Loucy (cell line): ENCODE measurements around the gene RMI2.

Experiments
- H2AFZ ChIP-seq: fragments of 200-600 bp; sonication (generic); 2 replicates; pipeline ENCODE4 v1.6.0; 2016; ENCODE audit warnings: antibody characterized with exemption, mild to moderate bottlenecking, low read length, moderate library complexity
- H3F3A ChIP-seq: fragments of 200-600 bp; 2 replicates; pipeline ENCODE4 v1.6.0; 2016; ENCODE audit warnings: antibody characterized with exemption, low read depth, mild to moderate bottlenecking
- H3K27me3 ChIP-seq: fragments of 200-600 bp; sonication (generic); 2 replicates; pipeline ENCODE4 v1.6.1; 2014; ENCODE audit warnings: low read length, mild to moderate bottlenecking; ENCODE audit not compliant: insufficient read depth, poor library complexity, severe bottlenecking
- H3K36me3 ChIP-seq: fragments of 200-600 bp; sonication (generic); 2 replicates; pipeline ENCODE4 v1.6.1; 2016; ENCODE audit warnings: low read length; ENCODE audit not compliant: insufficient read depth
- H3K4me1 ChIP-seq: fragments of 200-600 bp; sonication (generic); 2 replicates; pipeline ENCODE4 v1.5.1; 2014; ENCODE audit warnings: low read length, mild to moderate bottlenecking; ENCODE audit not compliant: insufficient read depth, poor library complexity, severe bottlenecking
- H3K4me2 ChIP-seq: fragments of 200-600 bp; sonication (generic); 2 replicates; pipeline ENCODE4 v1.6.0; 2014; ENCODE audit warnings: antibody characterized with exemption, low read length, low read depth, mild to moderate bottlenecking; ENCODE audit not compliant: poor library complexity, severe bottlenecking
- H3K4me3 ChIP-seq: fragments of 200-600 bp; sonication (generic); 2 replicates; pipeline ENCODE4 v1.5.1; 2014; ENCODE audit warnings: low read length, mild to moderate bottlenecking, mixed read lengths; ENCODE audit not compliant: poor library complexity, severe bottlenecking
- H3K79me2 ChIP-seq: fragments of 200-600 bp; sonication (generic); 2 replicates; pipeline ENCODE4 v1.6.1; 2014; ENCODE audit warnings: low read length; ENCODE audit not compliant: insufficient read depth
- H3K9ac ChIP-seq: fragments of 200-600 bp; sonication (generic); 2 replicates; pipeline ENCODE4 v1.6.0; 2014; ENCODE audit warnings: mild to moderate bottlenecking, low read depth, low read length, moderate library complexity; ENCODE audit not compliant: poor library complexity, severe bottlenecking
- H3K9me2 ChIP-seq: fragments of 200-600 bp; sonication (generic); replicated peaks from 2 replicates; pipeline ENCODE4 v1.6.1; 2016; ENCODE audit warnings: low read depth, low read length, mixed read lengths
- H3K9me3 ChIP-seq: fragments of 200-600 bp; sonication (generic); 2 replicates; pipeline ENCODE4 v1.6.1; 2014; ENCODE audit warnings: mild to moderate bottlenecking, antibody characterized with exemption, low read length, low read depth; ENCODE audit not compliant: insufficient read depth
- H4K20me1 ChIP-seq: fragments of 200-600 bp; sonication (generic); 2 replicates; pipeline ENCODE4 v1.6.0; 2014; ENCODE audit warnings: antibody characterized with exemption, low read length, mild to moderate bottlenecking; ENCODE audit not compliant: insufficient read depth, poor library complexity, severe bottlenecking
- CTCF ChIP-seq: fragments of 200-600 bp; sonication (generic); conservative IDR thresholded peaks from 2 replicates; pipeline ENCODE4 v1.5.1; 2014; ENCODE audit warnings: mild to moderate bottlenecking, antibody characterized with exemption, low read length
- EZH2phosphoT487 ChIP-seq: fragments of 200-600 bp; IDR thresholded peaks from 2 replicates; pipeline ENCODE4 v1.6.1; 2018; ENCODE audit warnings: antibody characterized with exemption, mild to moderate bottlenecking, moderate library complexity, borderline replicate concordance

Gene RMI2

DNA sequence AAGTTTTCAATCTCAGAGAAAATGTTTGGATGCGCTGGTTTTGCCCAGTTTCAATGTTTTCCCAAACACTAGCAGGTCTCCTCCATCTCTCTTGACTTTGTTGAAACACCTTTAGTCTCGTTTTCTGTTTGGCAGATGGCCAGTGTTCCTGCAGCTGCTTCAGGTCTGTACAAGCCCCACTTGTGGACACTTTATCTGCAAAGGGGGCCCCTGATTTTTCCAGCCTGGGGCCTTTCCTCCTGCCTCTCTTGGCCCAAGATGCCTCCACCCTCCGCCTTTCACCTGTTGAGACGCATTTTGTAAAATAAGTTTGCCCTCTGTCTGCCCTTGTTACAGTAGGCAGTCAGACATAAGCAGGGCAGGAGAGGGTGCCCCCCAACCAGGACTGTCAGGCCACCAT is 42.3 kb upstream of the RMI2 start:
- Histone ChIP-seq H3K9ac (no peak overlapping the region), H3K9me2 (no peaks in the 10 kb centered on the region), H3F3A (no peaks in the 10 kb centered on the region), H3K4me1 (peaks cover 10% of the 10 kb centered on the region), H3K36me3 (no peaks in the 10 kb centered on the region), H3K4me2 (no peak overlapping the region), H3K9me3 (no peaks in the 10 kb centered on the region), H2AFZ (no peak overlapping the region), H3K27me3 (no peaks in the 10 kb centered on the region), H4K20me1 (no peaks in the 10 kb centered on the region), H3K4me3 (no peak overlapping the region), H3K79me2 (no peaks in the 10 kb centered on the region)
- no peak for TF ChIP-seq CTCF
- TF ChIP-seq EZH2phosphoT487 = no peak

DNA sequence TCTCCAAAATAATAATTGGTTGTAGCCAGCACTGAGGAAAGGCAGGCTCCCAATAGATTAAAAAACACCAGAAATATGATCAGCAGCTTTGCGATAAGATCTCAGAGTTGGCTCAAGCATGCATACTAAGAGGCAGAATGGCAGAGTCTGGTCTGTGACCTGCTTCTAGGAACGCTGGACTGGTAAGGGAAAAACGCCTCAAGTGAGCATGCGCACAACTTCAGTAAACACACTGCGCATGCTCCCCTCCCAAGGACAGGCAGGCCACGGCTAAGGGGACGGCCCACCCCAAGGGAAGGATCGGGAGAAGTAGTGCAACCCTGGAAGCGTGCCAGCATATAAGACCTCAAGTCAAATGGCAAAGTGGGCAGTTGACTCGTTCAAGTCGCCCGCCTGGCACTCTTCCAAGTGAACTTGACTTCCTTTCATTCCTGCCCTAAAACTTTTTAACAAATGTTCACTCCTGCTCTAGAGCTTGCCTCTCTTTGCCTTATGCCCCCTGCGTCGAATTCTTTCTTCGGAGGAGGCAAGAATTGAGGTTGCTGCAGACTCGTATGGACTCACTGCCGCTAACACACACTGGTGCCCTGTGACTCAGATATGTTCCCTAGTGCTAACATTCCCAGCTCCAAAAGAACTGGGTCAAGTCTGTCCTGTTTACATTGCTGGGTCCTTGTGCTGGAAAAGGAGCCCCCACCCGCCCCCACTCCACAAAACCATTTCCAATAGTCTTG is 41.7 kb upstream of the RMI2 start:
- peaks cover 7% of the 10 kb centered on the region for H3K4me1 ChIP-seq
- H3K9me2 ChIP-seq = no peaks in the 10 kb centered on the region
- no peaks in the 10 kb centered on the region for H3K9me3 ChIP-seq
- no peak overlapping the region for H3K9ac ChIP-seq
- H2AFZ ChIP-seq = no peak overlapping the region
- no peak for TF ChIP-seq CTCF
- TF ChIP-seq EZH2phosphoT487 = no peak
- H3K4me3 ChIP-seq = no peak overlapping the region
- H3F3A ChIP-seq = no peaks in the 10 kb centered on the region
- H3K36me3 ChIP-seq = no peaks in the 10 kb centered on the region
- H4K20me1 ChIP-seq = no peaks in the 10 kb centered on the region
- H3K4me2 ChIP-seq = no peak overlapping the region
- no peaks in the 10 kb centered on the region for H3K27me3 ChIP-seq
- no peaks in the 10 kb centered on the region for H3K79me2 ChIP-seq

DNA sequence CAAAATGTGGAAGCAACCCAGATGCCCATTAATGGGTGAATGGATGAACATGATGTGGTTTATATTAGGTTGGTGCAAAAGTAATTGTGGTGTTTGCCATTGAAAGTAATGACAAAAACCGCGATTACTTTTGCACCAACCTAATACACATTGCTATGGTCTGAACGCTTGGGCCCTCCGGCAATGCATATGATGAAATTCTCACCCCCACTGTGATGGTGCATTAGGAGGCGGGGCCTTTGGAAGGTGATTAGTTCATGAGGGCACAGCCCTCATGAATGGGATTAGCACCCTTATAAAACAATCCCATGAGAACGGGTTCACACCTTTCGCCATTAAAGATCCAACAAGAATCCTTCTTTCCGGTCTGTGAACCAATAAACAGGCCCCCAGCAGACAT is 38.9 kb upstream of the RMI2 start:
- TF ChIP-seq CTCF (no peak), EZH2phosphoT487 (no peak)
- Histone ChIP-seq H3F3A (no peaks in the 10 kb centered on the region), H4K20me1 (no peaks in the 10 kb centered on the region), H3K4me3 (no peak overlapping the region), H2AFZ (no peak overlapping the region), H3K36me3 (no peaks in the 10 kb centered on the region), H3K9me2 (no peaks in the 10 kb centered on the region), H3K27me3 (no peaks in the 10 kb centered on the region), H3K9me3 (no peaks in the 10 kb centered on the region), H3K79me2 (no peaks in the 10 kb centered on the region), H3K9ac (no peak overlapping the region), H3K4me2 (no peak overlapping the region), H3K4me1 (peaks cover 24% of the 10 kb centered on the region)
